ENCODE results near the gene MRPS7.

GRCh38 chr17:75287221-75287620 is 25.5 kb downstream of the MRPS7 start:
- TF ChIP-seq SIX5 (IDR thresholded peaks at IDR 0.05; ENCODE audit: borderline replicate concordance in 1 of 2, insufficient read depth in 1 of 2, low read depth in 1 of 2, low read length in 2 of 2) (no peak), ZNF518B (CRISPR knock-in tag; IDR thresholded peaks at IDR 0.05) (no peak), GTF2F1 (IDR thresholded peaks at IDR 0.05; ENCODE audit: low read depth, low read length) (no peak)

Data from K562 (cell line).